OCI-LY3 (cell line): ENCODE measurements around the gene NXT1.

Experiments used
- CTCF ChIP-seq: fragments of 200-600, 300-600 bp; sonication (generic); IDR thresholded peaks from 2 replicates; pipeline ENCODE4 v1.5.1; 2014; ENCODE audit warnings: antibody characterized with exemption, low read length, low read depth
- EZH2phosphoT487 ChIP-seq: fragments of 200-600 bp; shearing (Covaris generic); IDR thresholded peaks from 2 replicates; pipeline ENCODE4 v1.6.1; 2018; ENCODE audit warnings: antibody characterized with exemption, mixed run types, low read depth

- TF ChIP-seq CTCF (no peak), EZH2phosphoT487 (no peak)
These were observed at the start of gene NXT1 for GRCh38 chr20:23350196-23350903.
